H1 (cell line): ENCODE data around the gene SUCLG2. TPM values are rescaled to one million over a fixed set of nuclear protein-coding genes. Genes with fewer than 3 reads are reported as not detected.

Experiments
- CTCF ChIA-PET: fragments of 300-600 bp; sonication (Branson Sonifier 250); formaldehyde crosslinking; loops from one replicate; lab custom pipeline; 2021; ENCODE audit not compliant: partially characterized antibody; lab: Charles Lee
- POLR2A ChIA-PET: fragments of 300-600 bp; sonication (Branson Sonifier 250); formaldehyde crosslinking; loops from one replicate; lab custom pipeline; 2021; ENCODE audit warnings: inconsistent platforms; ENCODE audit not compliant: partially characterized antibody; lab: Charles Lee
- DNase-seq, 2 experiments: peaks; one replicate each; pipeline versions ENCODE4 v3.0.0 to v3.0.0-alpha.2; 2010 to 2022; ENCODE audit warnings: low spot score in 2 of 2, low read depth in 1 of 2, mixed read lengths in 1 of 2
- FAIRE-seq: peaks from 2 replicates; lab custom pipeline; 2011; peaks lifted over from hg19 to GRCh38; lab: Jason Lieb, UNC
- H2AFZ ChIP-seq: 2 replicates; pipeline ENCODE4 v1.8.1; 2012; ENCODE audit warnings: low read length, inconsistent platforms
- H2AK5ac ChIP-seq: 2 replicates; pipeline ENCODE4 v1.6.1; 2013; ENCODE audit warnings: low read depth, low read length
- H2BK120ac ChIP-seq: replicated peaks from 2 replicates; pipeline ENCODE3; 2013; ENCODE audit warnings: low read depth, low read length, inconsistent platforms
- H2BK12ac ChIP-seq: 2 replicates; pipeline ENCODE4 v1.6.1; 2013; ENCODE audit warnings: low read depth, low read length
- H2BK15ac ChIP-seq: 2 replicates; pipeline ENCODE4 v1.6.1; 2013; ENCODE audit warnings: low read length
- H2BK20ac ChIP-seq: 2 replicates; pipeline ENCODE4 v1.6.1; 2013; ENCODE audit warnings: low read length
- H2BK5ac ChIP-seq: 2 replicates; pipeline ENCODE4 v1.6.1; 2013; ENCODE audit warnings: low read depth, low read length
- H3K14ac ChIP-seq: 2 replicates; pipeline ENCODE4 v1.6.1; 2013; ENCODE audit warnings: inconsistent platforms; ENCODE audit not compliant: insufficient read length
- H3K18ac ChIP-seq: 2 replicates; pipeline ENCODE4 v1.6.1; 2013; ENCODE audit warnings: low read length; ENCODE audit errors: extremely low read depth
- H3K23ac ChIP-seq: 2 replicates; pipeline ENCODE4 v1.6.1; 2013; ENCODE audit warnings: inconsistent platforms; ENCODE audit not compliant: insufficient read length
- H3K23me2 ChIP-seq: 2 replicates; pipeline ENCODE4 v1.6.1; 2013; ENCODE audit warnings: low read depth, low read length
- H3K27ac ChIP-seq: 2 replicates; pipeline ENCODE4 v1.6.1; 2011; ENCODE audit warnings: low read depth, low read length, inconsistent platforms
- H3K27me3 ChIP-seq, 4 experiments: replicated peaks in 1 of 4; 1 replicate in 1 of 4; 2 replicates in 3 of 4; pipeline versions ENCODE4 v1.6.1 to v1.8.1; 2011 to 2013; ENCODE audit warnings: low read length in 3 of 4, mild to moderate bottlenecking in 3 of 4, inconsistent platforms in 2 of 4, mixed read lengths in 2 of 4, moderate library complexity in 1 of 4; ENCODE audit not compliant: control insufficient read depth in 3 of 4, insufficient read depth in 3 of 4; ENCODE audit errors: extremely low read depth in 1 of 4
- H3K36me3 ChIP-seq, 4 experiments: 2 replicates each; pipeline versions ENCODE4 v1.6.1 to v1.8.1; 2011 to 2013; ENCODE audit warnings: mild to moderate bottlenecking in 4 of 4, low read length in 3 of 4, moderate library complexity in 2 of 4, control low read depth in 1 of 4, inconsistent platforms in 1 of 4; ENCODE audit not compliant: insufficient read depth in 4 of 4, control insufficient read depth in 2 of 4
- H3K4ac ChIP-seq: replicated peaks from 2 replicates; pipeline ENCODE3; 2013; ENCODE audit warnings: low read length, low read depth, mixed read lengths, inconsistent platforms; ENCODE audit not compliant: insufficient read length
- H3K4me1 ChIP-seq, 4 experiments: replicated peaks in 1 of 4; 1 replicate in 1 of 4; 2 replicates in 3 of 4; pipeline versions ENCODE4 v1.6.1 to v1.8.1; 2011 to 2013; ENCODE audit warnings: low read length in 3 of 4, inconsistent platforms in 2 of 4, mixed read lengths in 1 of 4; ENCODE audit not compliant: insufficient read depth in 4 of 4, control insufficient read depth in 3 of 4
- H3K4me2 ChIP-seq, 2 experiments: 2 replicates each; pipeline versions ENCODE4 v1.6.1 to v1.8.1; 2011 to 2013; ENCODE audit warnings: low read depth in 2 of 2, low read length in 2 of 2, control low read depth in 1 of 2, inconsistent platforms in 1 of 2, mild to moderate bottlenecking in 1 of 2; ENCODE audit not compliant: insufficient read depth in 1 of 2
- H3K4me3 ChIP-seq, 4 experiments: fragments of 200-600, 300-600 bp in 1 of 4; sonication (generic), shearing (Covaris generic), sonication (Bioruptor Twin) in 1 of 4; 2 replicates each; pipeline versions ENCODE4 v1.5.1 to v1.8.1; 2011 to 2016; ENCODE audit warnings: low read length in 4 of 4, low read depth in 3 of 4, control low read depth in 2 of 4, inconsistent platforms in 2 of 4, mild to moderate bottlenecking in 2 of 4, mixed read lengths in 1 of 4, moderate library complexity in 1 of 4; ENCODE audit not compliant: insufficient read depth in 2 of 4; ENCODE audit errors: extremely low read depth in 1 of 4
- H3K56ac ChIP-seq: replicated peaks from 2 replicates; pipeline ENCODE3; 2013; ENCODE audit warnings: low read depth, mild to moderate bottlenecking, mixed read lengths, low read length, inconsistent platforms; ENCODE audit not compliant: insufficient read length
- H3K79me1 ChIP-seq: 2 replicates; pipeline ENCODE4 v1.6.1; 2013; ENCODE audit warnings: low read depth, low read length, control low read depth
- H3K79me2 ChIP-seq, 2 experiments: 2 replicates each; pipeline versions ENCODE4 v1.6.1 to v1.8.1; 2012 to 2013; ENCODE audit warnings: low read length in 2 of 2, mild to moderate bottlenecking in 2 of 2, inconsistent platforms in 1 of 2; ENCODE audit not compliant: insufficient read depth in 2 of 2, control insufficient read depth in 1 of 2
- H3K9ac ChIP-seq, 4 experiments: replicated peaks in 1 of 4; 1 replicate in 1 of 4; 2 replicates in 3 of 4; pipeline versions ENCODE4 v1.6.1 to v1.8.1; 2011 to 2013; ENCODE audit warnings: low read depth in 3 of 4, low read length in 3 of 4, control low read depth in 2 of 4, mild to moderate bottlenecking in 2 of 4, moderate library complexity in 2 of 4, inconsistent platforms in 1 of 4; ENCODE audit errors: extremely low read depth in 1 of 4
- H3K9me3 ChIP-seq, 2 experiments: 2 replicates each; pipeline versions ENCODE4 v1.6.1 to v1.8.1; 2012 to 2013; ENCODE audit warnings: mild to moderate bottlenecking in 2 of 2, moderate library complexity in 2 of 2, control low read depth in 1 of 2, inconsistent platforms in 1 of 2, low read depth in 1 of 2, low read length in 1 of 2, mixed read lengths in 1 of 2; ENCODE audit not compliant: insufficient read depth in 2 of 2
- H4K20me1 ChIP-seq, 2 experiments: replicated peaks in 1 of 2; 2 replicates each; pipeline versions ENCODE3 to v1.8.1; 2011 to 2013; ENCODE audit warnings: inconsistent platforms in 2 of 2, low read length in 2 of 2, mild to moderate bottlenecking in 1 of 2; ENCODE audit not compliant: insufficient read depth in 2 of 2, control insufficient read depth in 1 of 2
- H4K5ac ChIP-seq: 2 replicates; pipeline ENCODE4 v1.6.1; 2013; ENCODE audit warnings: low read length, low read depth, mixed read lengths, inconsistent platforms; ENCODE audit not compliant: insufficient read length
- H4K8ac ChIP-seq: 2 replicates; pipeline ENCODE4 v1.8.0; 2013; ENCODE audit warnings: mild to moderate bottlenecking, moderate library complexity, low read length, inconsistent platforms; ENCODE audit not compliant: insufficient read depth; ENCODE audit errors: extremely low read depth
- H4K91ac ChIP-seq: replicated peaks from 2 replicates; pipeline ENCODE3; 2013; ENCODE audit warnings: low read length, mixed read lengths, inconsistent platforms; ENCODE audit not compliant: insufficient read length
- CBX8 ChIP-seq: fragments of 300-800, 300-1000 bp; sonication (generic); IDR thresholded peaks from 2 replicates; pipeline ENCODE4 v1.7.1; 2016; ENCODE audit warnings: low read depth, low read length, borderline replicate concordance
- CTBP2 ChIP-seq: IDR thresholded peaks from 2 replicates; pipeline ENCODE4 v1.7.0; 2011; ENCODE audit warnings: borderline replicate concordance, mild to moderate bottlenecking, moderate library complexity, mixed read lengths, low read length; ENCODE audit not compliant: insufficient read depth, insufficient read length
- EP300 ChIP-seq, 2 experiments: IDR thresholded peaks; 1 replicate in 1 of 2; 2 replicates in 1 of 2; pipeline ENCODE4 v1.6.1; 2011 to 2012; ENCODE audit warnings: low read depth in 2 of 2, low read length in 2 of 2, mild to moderate bottlenecking in 2 of 2, borderline replicate concordance in 1 of 2, inconsistent platforms in 1 of 2, moderate library complexity in 1 of 2
- EZH2 ChIP-seq: fragments of 200-600 bp; sonication (generic); IDR thresholded peaks from 2 replicates; pipeline ENCODE4 v1.7.1; 2012; ENCODE audit warnings: low read depth, mild to moderate bottlenecking, moderate library complexity, low read length, inconsistent platforms; ENCODE audit not compliant: severe bottlenecking
- HDAC6 ChIP-seq: IDR thresholded peaks from one replicate; pipeline ENCODE4 v1.7.1; 2012; ENCODE audit warnings: low read depth, mild to moderate bottlenecking, inconsistent platforms, low read length, moderate library complexity
- KDM1A ChIP-seq: fragments of 200-600, 300-600 bp; sonication (generic); IDR thresholded peaks from 2 replicates; pipeline ENCODE4 v1.7.1; 2016; ENCODE audit warnings: mild to moderate bottlenecking, low read length, borderline replicate concordance
- NANOG ChIP-seq: IDR thresholded peaks from 2 replicates; pipeline ENCODE4 v1.6.1; 2011; ENCODE audit warnings: low read length, low read depth, mild to moderate bottlenecking, inconsistent platforms; ENCODE audit not compliant: insufficient read depth, poor library complexity, severe bottlenecking
- POU5F1 ChIP-seq: IDR thresholded peaks from 2 replicates; pipeline ENCODE4 v1.6.1; 2011; ENCODE audit warnings: low read depth, mild to moderate bottlenecking, low read length, moderate library complexity
- RAD21 ChIP-seq, 2 experiments: IDR thresholded peaks in 1 of 2; conservative IDR thresholded peaks in 1 of 2; 2 replicates each; pipeline ENCODE4 v1.6.1; 2011; ENCODE audit warnings: low read depth in 2 of 2, low read length in 2 of 2, improper control_type of control experiment in 1 of 2, inconsistent platforms in 1 of 2, mild to moderate bottlenecking in 1 of 2, moderate library complexity in 1 of 2
- RFX5 ChIP-seq: IDR thresholded peaks from 2 replicates; pipeline ENCODE4 v1.6.1; 2011; ENCODE audit warnings: low read depth, low read length, improper control_type of control experiment, borderline replicate concordance
- SP2 ChIP-seq: IDR thresholded peaks from 2 replicates; pipeline ENCODE4 v1.6.1; 2012; ENCODE audit warnings: mild to moderate bottlenecking, low read length, inconsistent platforms
- SP4 ChIP-seq: IDR thresholded peaks from 2 replicates; pipeline ENCODE4 v1.6.1; 2012; ENCODE audit warnings: low read length, inconsistent platforms
- WGBS, 2 experiments: shearing (Covaris generic) in 1 of 2; methylation state at CpG; one replicate each; pipeline versions ENCODE4 v1.1.6 to v1.1.7; 2013 to 2015; ENCODE audit warnings: low lambda C conversion rate in 2 of 2, mixed read lengths in 2 of 2, inconsistent platforms in 1 of 2, low coverage in 1 of 2, missing lambda C conversion rate in 1 of 2; ENCODE audit not compliant: insufficient replicate concordance in 2 of 2, insufficient coverage in 1 of 2, insufficient read length in 1 of 2; ENCODE audit errors: extremely low coverage in 1 of 2, missing lambda C conversion rate in 1 of 2; 5-methylcytosine and 5-hydroxymethylcytosine counted together
- polyA plus RNA-seq, 7 experiments: library from polyadenylated mRNA; depleted of rRNA in 3 of 7; stranded (reverse) in 5 of 7; unstranded in 2 of 7; fragments of >200 nt in 5 of 7; fragments of 200-250 nt in 2 of 7; gene quantifications; 1 replicate in 5 of 7; 2 replicates in 1 of 7; 4 replicates in 1 of 7; pipeline versions ENCODE4 v1.2.1 to v1.2.3, GENCODE V29; 2011 to 2013; ENCODE audit warnings: missing spikeins in 2 of 7, mixed read lengths in 2 of 7
- total RNA-seq: library from RNA; stranded (reverse); fragmentation: NEBNext Ultra II Directional; extraction: Animal tissue kit (Norgen Biotek cat#: 25700); gene quantifications from 2 replicates; pipeline ENCODE4 v1.2.1, GENCODE V29; 2021

SUCLG2 gene
- total and polyA plus RNA-seq, 2 of the 8 experiments (the other 6 are each of a cell fraction or from before 2014, with no cell fraction given) = 12.9 to 46.2 TPM

GRCh38 chr3:67595424-67595823, 59.0 kb downstream of the SUCLG2 start:
- Histone ChIP-seq H3K9me3 (0 out of 4 replicates have a peak, but pooled peaks cover 0 to 3% of the 10 kb centered on the region in 2 experiments), H3K23ac (no peak overlapping the region), H2BK5ac (no peak overlapping the region), H2BK12ac (no peak overlapping the region), H3K56ac (no peak overlapping the region), H3K4ac (no peak overlapping the region), H3K79me1 (no peaks in the 10 kb centered on the region; the same call in 1 of the 2 replicates), H3K14ac (no peak overlapping the region), H3K4me2 (no peak overlapping the region), H3K4me3 (no peak overlapping the region), H3K23me2 (no peaks in the 10 kb centered on the region), H2AK5ac (no peak overlapping the region), H3K79me2 (no peaks in the 10 kb centered on the region), H3K27me3 (no peaks in the 10 kb centered on the region), H4K20me1 (peaks cover 2% of the 10 kb centered on the region in 2 experiments), H4K91ac (no peak overlapping the region), H3K4me1 (no peaks in the 10 kb centered on the region), H3K9ac (no peak overlapping the region), H3K18ac (no peak overlapping the region), H2BK20ac (no peak overlapping the region), H3K36me3 (no peaks in the 10 kb centered on the region; a peak in 1 of 8 replicates), H4K5ac (no peak overlapping the region), H2BK15ac (no peak overlapping the region), H4K8ac (no peak overlapping the region), H3K27ac (no peak overlapping the region), H2BK120ac (no peak overlapping the region), H2AFZ (no peak overlapping the region)
- ChIA-PET CTCF (interaction anchor here (0.6 to 2.0 kb wide), 5 partner anchors 32 to 211 kb away, joined by 3 to 8 read pairs (median 3); no protein-coding TSS in a partner anchor), POLR2A (interaction anchor here (1.3 kb wide), 1 partner anchor 13 kb away, joined by 3 read pairs; no protein-coding TSS in a partner anchor)
- DNase-seq (no peak), FAIRE-seq (no peak)
- 86% methylated on average over 3 of the region's 3 CpGs; no CpG with 5 or more reads in 1 of the 2 experiments for WGBS, 2 experiments
- TF ChIP-seq EZH2 (no peak), CTBP2 (no peak), RFX5 (no peak), NANOG (no peak), CBX8 (no peak), EP300 (IDR thresholded peaks at IDR 0.05; ENCODE audit: borderline replicate concordance in 1 of 2, low read depth in 2 of 2, low read length in 2 of 2) (no peak), HDAC6 (no peak), SP2 (no peak), POU5F1 (no peak), SP4 (no peak), KDM1A (no peak), RAD21 (IDR thresholded peaks at IDR 0.05 in 1 of 2, conservative IDR thresholded peaks at IDR 0.05 in 1 of 2; ENCODE audit: low read depth in 2 of 2, low read length in 2 of 2) (no peak)
